GM08714 (cell line): ENCODE data around the gene ZNF282.
"Not testable (repeated sequence)": the region's sequence is repeated elsewhere in the genome, so short reads cannot be mapped to it uniquely, and the experiment has no call there.

Experiments used
- H3K4me3 ChIP-seq: fragments of 200-500 bp; sonication (Bioruptor generic); 2 replicates; pipeline ENCODE4 v1.5.1; 2014; ENCODE audit warnings: mild to moderate bottlenecking, low read length, inconsistent platforms
- ZNF274 ChIP-seq: IDR thresholded peaks from 2 replicates; pipeline ENCODE4 v1.6.1; 2012; ENCODE audit warnings: mild to moderate bottlenecking, low read depth, low read length

ZNF282 gene

DNA sequence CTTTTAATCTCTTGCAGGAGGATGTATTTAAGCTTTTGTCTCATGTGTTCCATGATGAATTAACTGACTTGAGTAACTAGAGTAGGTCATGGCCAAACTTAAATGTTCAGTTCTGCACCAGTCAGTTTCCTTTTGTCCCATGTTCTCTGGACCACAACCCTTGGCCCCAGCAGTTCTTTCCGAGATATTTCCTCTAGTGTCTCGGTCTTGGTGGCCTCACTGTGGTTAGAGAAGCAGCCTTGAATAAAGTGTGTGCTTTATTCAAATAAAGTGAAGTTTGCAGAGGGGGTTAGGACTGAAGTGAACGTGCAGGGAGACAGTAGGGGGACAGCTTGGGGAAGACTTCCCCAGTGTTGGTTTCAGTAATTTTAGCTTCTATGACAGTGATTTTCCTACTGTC is 53.4 kb downstream of the ZNF282 start:
- no peak for TF ChIP-seq ZNF274
- no peak overlapping the region for H3K4me3 ChIP-seq

GRCh38 chr7:149250151-149250550 is 54.8 kb downstream of the ZNF282 start:
- H3K4me3 ChIP-seq: not testable (repeated sequence)

GRCh38 chr7:149251518-149251917 is 56.2 kb downstream of the ZNF282 start:
- H3K4me3 ChIP-seq: not testable (repeated sequence)

DNA sequence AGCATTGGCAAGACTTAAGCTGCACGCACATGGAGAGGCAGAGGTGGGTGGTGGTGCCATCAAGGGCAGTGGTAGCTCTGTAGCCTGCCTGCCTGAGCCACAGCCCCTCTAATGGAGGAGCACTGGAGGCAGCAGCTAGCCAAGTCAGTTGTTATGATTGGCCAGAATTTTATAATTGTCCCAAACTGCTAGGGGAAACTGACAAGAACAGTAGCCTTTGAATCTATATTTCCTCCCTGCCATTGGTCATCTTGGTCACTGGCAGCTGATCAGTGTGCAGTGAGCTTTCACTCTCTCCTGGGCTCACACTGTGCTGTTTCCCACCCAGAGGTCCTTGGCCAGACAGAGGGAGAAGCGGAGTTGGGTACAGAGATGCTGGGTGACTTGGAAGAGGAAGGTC is 57.0 kb downstream of the ZNF282 start:
- TF ChIP-seq ZNF274: no peak
- H3K4me3 ChIP-seq: no peak overlapping the region

DNA sequence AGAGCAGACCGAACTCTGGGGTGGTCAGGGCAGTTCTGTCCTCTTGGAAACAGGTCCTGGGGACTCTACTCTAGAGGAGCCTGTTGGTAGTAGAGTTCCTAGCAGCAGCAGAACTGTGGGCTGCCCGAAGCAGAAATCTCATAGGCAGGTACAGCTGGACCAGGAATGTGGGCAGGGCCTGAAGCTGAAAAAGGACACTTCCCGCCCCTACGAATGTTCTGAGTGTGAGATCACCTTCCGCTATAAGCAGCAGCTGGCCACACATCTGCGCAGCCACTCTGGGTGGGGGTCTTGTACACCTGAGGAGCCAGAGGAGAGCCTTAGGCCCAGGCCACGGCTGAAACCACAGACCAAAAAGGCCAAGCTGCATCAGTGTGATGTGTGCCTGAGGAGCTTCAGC is 58.3 kb downstream of the ZNF282 start:
- TF ChIP-seq ZNF274: no peak
- no peak overlapping the region for H3K4me3 ChIP-seq

DNA sequence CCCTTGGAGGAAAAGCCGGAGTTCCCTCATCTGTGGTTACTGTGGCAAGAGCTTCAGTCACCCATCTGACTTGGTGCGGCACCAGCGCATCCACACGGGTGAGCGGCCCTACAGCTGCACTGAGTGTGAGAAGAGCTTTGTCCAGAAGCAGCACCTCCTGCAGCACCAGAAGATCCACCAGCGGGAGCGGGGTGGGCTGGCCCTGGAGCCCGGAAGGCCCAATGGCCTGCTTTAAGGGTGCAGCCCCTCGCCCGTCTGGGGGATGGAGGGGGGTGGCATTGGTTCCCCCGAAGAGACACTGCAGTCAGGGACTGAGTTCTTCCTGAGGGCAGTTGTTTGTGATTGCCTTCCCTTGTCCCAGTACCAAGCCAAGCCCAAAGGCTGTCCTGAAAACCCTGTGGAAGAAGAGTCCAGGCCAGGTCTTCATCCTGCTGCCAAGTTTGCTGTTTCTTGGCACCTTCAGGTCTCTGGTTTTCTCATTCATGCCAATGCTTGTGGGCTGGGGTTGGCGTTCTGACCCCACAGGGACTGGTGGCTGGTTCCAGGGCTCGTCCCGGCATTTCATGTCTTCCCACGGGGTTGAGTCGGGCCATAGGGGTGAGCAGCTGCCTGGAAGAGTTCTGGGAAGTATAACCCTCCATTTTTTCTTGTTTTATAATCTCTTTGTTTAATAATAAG is 59.0 kb downstream of the ZNF282 start:
- no peak for TF ChIP-seq ZNF274
- no peak overlapping the region for H3K4me3 ChIP-seq

GRCh38 chr7:149255174-149255573 is 59.8 kb downstream of the ZNF282 start:
- TF ChIP-seq ZNF274: no peak
- no peak overlapping the region for H3K4me3 ChIP-seq

GRCh38 chr7:149256568-149256967 is 61.2 kb downstream of the ZNF282 start:
- no peak overlapping the region for H3K4me3 ChIP-seq
- TF ChIP-seq ZNF274: no peak

- no peak overlapping the region for H3K4me3 ChIP-seq
- TF ChIP-seq ZNF274: no peak
Measured at GRCh38 chr7:149257146-149257545, 61.8 kb downstream of the ZNF282 start.

DNA sequence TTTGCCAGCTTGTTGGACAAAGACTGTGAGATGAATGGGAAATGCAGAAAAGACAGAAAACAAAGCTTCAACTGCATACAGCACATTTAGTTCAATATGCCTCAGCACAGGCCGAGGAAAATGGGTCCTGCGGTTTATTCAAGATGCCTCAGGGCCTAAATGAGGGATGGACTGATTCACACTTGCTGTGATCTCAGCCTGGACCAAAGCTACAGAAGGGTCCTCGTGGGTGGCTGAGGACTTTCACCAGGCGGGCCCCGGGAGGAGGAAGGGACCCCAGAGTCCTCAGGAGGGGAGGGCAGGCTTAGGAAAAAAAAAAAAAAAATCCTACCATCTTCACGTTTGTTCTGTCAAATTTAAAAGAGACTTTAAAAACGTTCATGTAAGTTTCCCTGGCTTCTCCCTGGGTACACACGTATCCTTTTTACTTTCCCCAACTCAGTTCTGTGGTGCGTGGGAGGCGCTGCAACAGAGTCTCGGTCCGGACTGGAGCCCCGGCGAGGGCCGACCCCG is 66.0 kb downstream of the ZNF282 start:
- peak overlapping the region; percentile 84; the same call in 1 of the 2 replicates for H3K4me3 ChIP-seq
- no peak for TF ChIP-seq ZNF274

DNA sequence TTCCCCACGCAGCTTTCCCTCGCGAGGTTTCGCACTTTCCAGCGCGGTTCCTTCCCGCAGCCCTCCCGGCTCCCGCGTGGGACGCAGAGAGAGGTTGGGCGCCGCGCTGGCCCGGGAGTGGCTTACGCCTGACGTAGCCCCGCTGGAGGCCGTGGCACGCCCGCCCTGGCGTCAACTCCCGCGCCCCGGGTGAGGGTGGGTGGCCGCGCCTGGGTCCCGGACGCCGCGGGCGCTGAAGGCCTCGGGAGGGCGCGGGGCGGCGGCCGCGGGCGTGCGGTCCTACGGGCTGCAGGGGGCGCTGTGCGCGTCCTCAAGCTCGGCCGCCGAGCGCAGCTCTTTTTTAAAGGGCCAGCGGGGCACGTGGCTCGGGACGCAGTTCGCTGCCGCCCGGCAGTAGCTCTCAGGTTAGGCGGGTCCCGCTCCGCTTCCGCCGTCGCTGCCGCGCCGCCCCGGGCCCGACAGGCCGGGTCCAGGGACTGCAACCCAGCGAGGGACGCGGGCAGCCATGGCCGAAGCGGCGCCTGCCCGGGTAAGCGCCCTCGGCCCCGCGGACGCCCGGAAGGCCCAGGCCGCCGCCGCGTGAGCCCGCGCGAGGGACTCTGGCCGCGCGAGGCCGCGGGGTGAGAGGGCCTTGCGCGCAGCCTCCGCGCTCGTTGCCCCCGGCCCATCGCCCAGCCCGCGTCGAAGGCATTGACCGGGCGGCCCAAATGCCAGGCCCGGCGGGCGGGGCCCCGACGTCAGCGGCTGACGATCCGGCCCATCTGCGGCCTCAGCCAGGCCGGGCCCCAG is 66.7 kb downstream of the ZNF282 start, which contains the start of gene ZNF783:
TSS of gene ZNF783 (plus strand) at position 368 of the 789 bp plus-strand sequence. CDS start at position 506, 138 bp downstream.
- no peak for TF ChIP-seq ZNF274
- H3K4me3 ChIP-seq: peak within 1 kb of the TSS; percentile 84; the same call in 1 of the 2 replicates

GRCh38 chr7:149266451-149266850 is 71.1 kb downstream of the ZNF282 start:
- TF ChIP-seq ZNF274: no peak
- no peak overlapping the region for H3K4me3 ChIP-seq

GRCh38 chr7:149267733-149268132 is 72.4 kb downstream of the ZNF282 start:
- TF ChIP-seq ZNF274: no peak
- no peak overlapping the region for H3K4me3 ChIP-seq

DNA sequence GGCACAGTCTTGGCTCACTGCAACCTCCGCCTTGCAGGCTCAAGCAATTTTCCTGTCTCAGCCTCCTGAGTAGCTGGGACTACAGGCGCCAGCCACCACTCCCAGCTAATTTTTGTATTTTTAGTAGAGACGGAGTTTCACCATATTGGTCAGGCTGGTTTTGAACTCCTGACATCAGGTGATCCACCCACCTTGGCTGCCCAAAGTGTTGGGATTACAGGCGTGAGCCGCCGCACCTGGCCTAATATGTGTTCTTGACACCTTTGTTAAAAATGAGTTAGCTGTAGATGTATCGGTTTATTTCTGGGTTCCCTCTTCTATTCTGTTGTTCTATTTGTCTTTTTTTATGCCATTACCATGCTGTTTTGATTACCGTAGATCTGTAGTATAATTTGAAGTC is 79.1 kb downstream of the ZNF282 start:
- H3K4me3 ChIP-seq: not testable (repeated sequence)
